ENCODE data around the gene ABCC8.

The ABCC8 gene

GRCh38 chr11:17473071-17473744 lies 3.4 kb downstream of the ABCC8 start:
- in situ Hi-C loops (cut with HindIII; ENCODE audit: low sequenced_read_pairs), result no loop called here

- in situ Hi-C loops (cut with HindIII; ENCODE audit: low sequenced_read_pairs), result no loop called here
Observed at GRCh38 chr11:17472467-17472866, 4.2 kb downstream of the ABCC8 start.

GRCh38 chr11:17471501-17471900 lies 5.1 kb downstream of the ABCC8 start:
- in situ Hi-C loops (cut with HindIII; ENCODE audit: low sequenced_read_pairs), result no loop called here

GRCh38 chr11:17469998-17470397 lies 6.6 kb downstream of the ABCC8 start:
- in situ Hi-C loops (cut with HindIII; ENCODE audit: low sequenced_read_pairs), result no loop called here

- in situ Hi-C loops (cut with HindIII; ENCODE audit: low sequenced_read_pairs), result no loop called here
Observed at GRCh38 chr11:17468122-17468521, 8.5 kb downstream of the ABCC8 start.

GRCh38 chr11:17463546-17464174 lies 13.0 kb downstream of the ABCC8 start:
- in situ Hi-C loops (cut with HindIII; ENCODE audit: low sequenced_read_pairs), result no loop called here

- in situ Hi-C loops (cut with HindIII; ENCODE audit: low sequenced_read_pairs), result no loop called here
Observed at GRCh38 chr11:17462940-17463339, 13.7 kb downstream of the ABCC8 start.

- in situ Hi-C loops (cut with HindIII; ENCODE audit: low sequenced_read_pairs), result no loop called here
Observed at GRCh38 chr11:17460406-17460805, 16.2 kb downstream of the ABCC8 start.

GRCh38 chr11:17459236-17459896 lies 17.3 kb downstream of the ABCC8 start:
- in situ Hi-C loops (cut with HindIII; ENCODE audit: low sequenced_read_pairs), result no loop called here

GRCh38 chr11:17458268-17458667 lies 18.4 kb downstream of the ABCC8 start:
- in situ Hi-C loops (cut with HindIII; ENCODE audit: low sequenced_read_pairs), result no loop called here

GRCh38 chr11:17457396-17458173 lies 19.1 kb downstream of the ABCC8 start:
- in situ Hi-C loops (cut with HindIII; ENCODE audit: low sequenced_read_pairs), result no loop called here

- in situ Hi-C loops (cut with HindIII; ENCODE audit: low sequenced_read_pairs), result no loop called here
Observed at GRCh38 chr11:17452668-17453067, 24.0 kb downstream of the ABCC8 start.

GRCh38 chr11:17449158-17449557 lies 27.5 kb downstream of the ABCC8 start:
- in situ Hi-C loops (cut with HindIII; ENCODE audit: low sequenced_read_pairs), result no loop called here

GRCh38 chr11:17446482-17446881 lies 30.2 kb downstream of the ABCC8 start:
- in situ Hi-C loops (cut with HindIII; ENCODE audit: low sequenced_read_pairs), result no loop called here

- in situ Hi-C loops (cut with HindIII; ENCODE audit: low sequenced_read_pairs), result no loop called here
Observed at GRCh38 chr11:17445240-17445795, 31.3 kb downstream of the ABCC8 start.

GRCh38 chr11:17443926-17444690 lies 32.5 kb downstream of the ABCC8 start:
- in situ Hi-C loops (cut with HindIII; ENCODE audit: low sequenced_read_pairs), result no loop called here

GRCh38 chr11:17443423-17443822 lies 33.2 kb downstream of the ABCC8 start:
- in situ Hi-C loops (cut with HindIII; ENCODE audit: low sequenced_read_pairs), result no loop called here

- in situ Hi-C loops (cut with HindIII; ENCODE audit: low sequenced_read_pairs), result no loop called here
Observed at GRCh38 chr11:17443000-17443399, 33.6 kb downstream of the ABCC8 start.

- in situ Hi-C loops (cut with HindIII; ENCODE audit: low sequenced_read_pairs), result no loop called here
Observed at GRCh38 chr11:17439316-17439782, 37.3 kb downstream of the ABCC8 start.

GRCh38 chr11:17437366-17437765 lies 39.3 kb downstream of the ABCC8 start:
- in situ Hi-C loops (cut with HindIII; ENCODE audit: low sequenced_read_pairs), result no loop called here

Measured in DLD1 (cell line).